MCF 10A (cell line): Measurements from ENCODE around the gene ARRDC1. TPM values are rescaled to one million over a fixed set of nuclear protein-coding genes. Genes with fewer than 3 reads are reported as not detected.

Experiments
- BruUV-seq: library from RNA; stranded (reverse); fragments of 400-500 nt; replicated peaks from 2 replicates; lab custom pipeline; 2021; lab: Mats Ljungman, UMichigan
- CTCF ChIA-PET: fragments of 300-600 bp; sonication (Branson Sonifier 250); formaldehyde crosslinking; extraction: SDS; loops from one replicate; lab custom pipeline; 2021; ENCODE audit warnings: antibody characterized with exemption, inconsistent platforms; lab: Yijun Ruan, JAX
- POLR2A ChIA-PET: fragments of 300-600, 350-650 bp; sonication (Branson Sonifier 250); formaldehyde crosslinking; extraction: SDS; loops from one replicate; lab custom pipeline; 2020; ENCODE audit warnings: antibody characterized with exemption, inconsistent platforms; lab: Yijun Ruan, JAX
- DNase-seq: peaks from one replicate; pipeline ENCODE4 v3.0.0-alpha.2; 2018; ENCODE audit not compliant: unreplicated experiment
- H3K27ac Mint-ChIP-seq: one replicate; pipeline ENCODE4 v1.8.0; 2022; ENCODE audit warnings: mild to moderate bottlenecking, low read depth, mixed read lengths; ENCODE audit not compliant: unreplicated experiment
- H3K27me3 Mint-ChIP-seq: one replicate; pipeline ENCODE4 v1.8.0; 2022; ENCODE audit warnings: mixed read lengths; ENCODE audit not compliant: insufficient read depth, unreplicated experiment
- H3K36me3 Mint-ChIP-seq: one replicate; pipeline ENCODE4 v1.8.0; 2022; ENCODE audit warnings: mild to moderate bottlenecking, moderate library complexity, mixed read lengths; ENCODE audit not compliant: insufficient read depth, unreplicated experiment
- H3K4me1 Mint-ChIP-seq: one replicate; pipeline ENCODE4 v1.8.0; 2022; ENCODE audit warnings: mixed read lengths; ENCODE audit not compliant: insufficient read depth, unreplicated experiment
- H3K4me3 Mint-ChIP-seq: one replicate; pipeline ENCODE4 v1.8.0; 2022; ENCODE audit warnings: mild to moderate bottlenecking, moderate library complexity, mixed read lengths; ENCODE audit not compliant: unreplicated experiment
- H3K9me3 Mint-ChIP-seq: one replicate; pipeline ENCODE4 v1.8.0; 2022; ENCODE audit warnings: mixed read lengths; ENCODE audit not compliant: unreplicated experiment
- intact Hi-C: fragments of 100-400 bp; cut with micrococcal nuclease; formaldehyde crosslinking; loops from 2 replicates; pipeline ENCODE4 v1.14.1; 2022
- total RNA-seq: library from RNA; stranded (reverse); gene quantifications from 2 replicates; pipeline ENCODE4 v1.2.3, GENCODE V29; 2022
- TF ChIP-seq, protein P1 (sequence below): fragments of 200-600 bp; IDR thresholded peaks from one replicate; pipeline ENCODE4 v1.8.0; 2022; ENCODE audit warnings: antibody characterized with exemption, mild to moderate bottlenecking; ENCODE audit not compliant: unreplicated experiment

Gene ARRDC1
- total RNA-seq, 1 experiment from 2014 or later, result 125 TPM

DNA sequence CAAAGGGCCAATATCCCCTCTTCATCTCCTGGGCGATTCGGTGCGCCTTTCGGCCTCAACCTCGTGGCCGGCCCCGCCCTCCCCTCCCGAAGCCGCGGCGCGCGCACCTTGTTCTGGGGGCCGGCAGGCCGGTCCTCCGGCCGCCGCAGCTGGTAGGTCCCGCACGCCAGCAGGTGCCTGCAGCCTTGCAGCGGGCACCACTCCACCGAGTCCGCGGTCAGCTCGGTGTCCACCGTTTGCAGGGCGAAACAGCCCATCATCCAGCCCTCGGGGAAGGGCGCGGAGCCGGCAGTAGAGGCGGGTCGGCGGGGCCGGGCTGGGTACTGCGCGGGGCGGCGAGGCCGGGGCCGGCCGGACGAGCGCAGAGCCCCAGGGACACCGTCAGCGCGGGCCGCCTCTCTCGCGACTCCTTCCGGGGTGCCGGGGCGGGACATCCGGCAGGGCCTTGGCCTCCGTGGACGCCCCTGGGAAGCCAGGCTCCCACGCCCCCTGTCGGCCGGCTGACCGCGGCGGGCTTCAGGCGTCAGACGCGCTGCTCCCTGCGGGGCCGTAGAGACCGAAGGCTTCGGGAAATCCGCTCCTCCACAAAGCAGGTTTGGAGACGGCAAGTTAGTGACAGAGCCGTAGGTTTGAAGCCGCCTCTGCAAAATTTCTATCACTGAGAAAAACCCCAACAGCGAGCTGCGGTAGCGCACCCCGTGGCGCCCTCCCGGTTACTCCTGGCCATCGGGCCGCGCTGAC is 26.8 kb upstream of the ARRDC1 start, which contains the start of gene DPH7:
Gene DPH7 (minus strand): TSS at position 408 of the 741 bp plus-strand sequence. CDS start 148 bp downstream, at position 260.
- no TSS peak for BruUV-seq
- Mint-ChIP-seq H3K27ac (peak within 1 kb of the TSS; percentile 88), H3K36me3 (peaks cover 47% of the 10 kb centered on the region), H3K27me3 (no peaks in the 10 kb centered on the region), H3K4me3 (peak within 1 kb of the TSS; percentile 81), H3K4me1 (peaks cover 8% of the 10 kb centered on the region), H3K9me3 (no peaks in the 10 kb centered on the region)
- POLR2A ChIA-PET, result interaction anchor here (0.9 to 5.5 kb wide), 10 partner anchors 9 to 42 kb away, joined by 3 to 64 read pairs (median 4); partner anchors contain the start of genes ARRDC1, EHMT1, MRPL41 and ZMYND19
- DNase-seq, result peak; percentile 92
- TF ChIP-seq, protein P1, sequence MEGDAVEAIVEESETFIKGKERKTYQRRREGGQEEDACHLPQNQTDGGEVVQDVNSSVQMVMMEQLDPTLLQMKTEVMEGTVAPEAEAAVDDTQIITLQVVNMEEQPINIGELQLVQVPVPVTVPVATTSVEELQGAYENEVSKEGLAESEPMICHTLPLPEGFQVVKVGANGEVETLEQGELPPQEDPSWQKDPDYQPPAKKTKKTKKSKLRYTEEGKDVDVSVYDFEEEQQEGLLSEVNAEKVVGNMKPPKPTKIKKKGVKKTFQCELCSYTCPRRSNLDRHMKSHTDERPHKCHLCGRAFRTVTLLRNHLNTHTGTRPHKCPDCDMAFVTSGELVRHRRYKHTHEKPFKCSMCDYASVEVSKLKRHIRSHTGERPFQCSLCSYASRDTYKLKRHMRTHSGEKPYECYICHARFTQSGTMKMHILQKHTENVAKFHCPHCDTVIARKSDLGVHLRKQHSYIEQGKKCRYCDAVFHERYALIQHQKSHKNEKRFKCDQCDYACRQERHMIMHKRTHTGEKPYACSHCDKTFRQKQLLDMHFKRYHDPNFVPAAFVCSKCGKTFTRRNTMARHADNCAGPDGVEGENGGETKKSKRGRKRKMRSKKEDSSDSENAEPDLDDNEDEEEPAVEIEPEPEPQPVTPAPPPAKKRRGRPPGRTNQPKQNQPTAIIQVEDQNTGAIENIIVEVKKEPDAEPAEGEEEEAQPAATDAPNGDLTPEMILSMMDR, result peak; percentile 87
- intact Hi-C loops, result loop anchor here (2.0 to 5.0 kb wide), 2 partner anchors 26 to 34 kb away; no protein-coding TSS in a partner anchor
- CTCF ChIA-PET, result interaction anchor here (0.6 to 4.1 kb wide), 16 partner anchors 9 to 317 kb away, joined by 3 to 34 read pairs (median 3); partner anchors contain the start of gene MRPL41

DNA sequence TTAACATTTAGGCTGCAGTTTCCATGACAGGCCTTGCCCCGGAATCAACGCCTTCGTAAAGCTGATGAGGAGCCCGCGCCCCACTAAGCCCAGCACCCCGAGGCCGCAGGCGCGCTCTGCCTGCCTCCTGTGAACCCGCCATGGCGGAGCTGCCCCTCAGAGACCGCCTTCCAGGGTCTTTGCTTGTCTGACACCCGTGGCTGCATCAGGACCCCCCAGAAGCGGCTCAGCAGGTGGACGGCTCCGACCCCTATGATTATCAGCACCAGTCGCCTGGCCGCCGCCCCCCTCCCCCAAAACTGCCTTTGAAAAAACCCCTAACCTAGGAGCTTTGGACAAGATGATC is 26.3 kb upstream of the ARRDC1 start:
- Mint-ChIP-seq H3K4me3 (peak overlapping the region; percentile 81), H3K27ac (peak overlapping the region; percentile 54), H3K4me1 (peaks cover 8% of the 10 kb centered on the region), H3K36me3 (peaks cover 41% of the 10 kb centered on the region), H3K9me3 (no peaks in the 10 kb centered on the region), H3K27me3 (no peaks in the 10 kb centered on the region)
- TF ChIP-seq, protein P1, result no peak
- CTCF ChIA-PET, result interaction anchor here (0.5 to 4.1 kb wide), 13 partner anchors 9 to 370 kb away, joined by 3 to 34 read pairs (median 4); partner anchors contain the start of gene MRPL41
- BruUV-seq, result no TSS peak
- POLR2A ChIA-PET, result interaction anchor here (0.9 to 5.5 kb wide), 8 partner anchors 10 to 42 kb away, joined by 3 to 64 read pairs (median 9); partner anchors contain the start of genes ARRDC1, EHMT1, MRPL41 and ZMYND19
- no peak for DNase-seq
- intact Hi-C loops, result loop anchor here (2.0 to 5.0 kb wide), 2 partner anchors 26 to 33 kb away; no protein-coding TSS in a partner anchor

DNA sequence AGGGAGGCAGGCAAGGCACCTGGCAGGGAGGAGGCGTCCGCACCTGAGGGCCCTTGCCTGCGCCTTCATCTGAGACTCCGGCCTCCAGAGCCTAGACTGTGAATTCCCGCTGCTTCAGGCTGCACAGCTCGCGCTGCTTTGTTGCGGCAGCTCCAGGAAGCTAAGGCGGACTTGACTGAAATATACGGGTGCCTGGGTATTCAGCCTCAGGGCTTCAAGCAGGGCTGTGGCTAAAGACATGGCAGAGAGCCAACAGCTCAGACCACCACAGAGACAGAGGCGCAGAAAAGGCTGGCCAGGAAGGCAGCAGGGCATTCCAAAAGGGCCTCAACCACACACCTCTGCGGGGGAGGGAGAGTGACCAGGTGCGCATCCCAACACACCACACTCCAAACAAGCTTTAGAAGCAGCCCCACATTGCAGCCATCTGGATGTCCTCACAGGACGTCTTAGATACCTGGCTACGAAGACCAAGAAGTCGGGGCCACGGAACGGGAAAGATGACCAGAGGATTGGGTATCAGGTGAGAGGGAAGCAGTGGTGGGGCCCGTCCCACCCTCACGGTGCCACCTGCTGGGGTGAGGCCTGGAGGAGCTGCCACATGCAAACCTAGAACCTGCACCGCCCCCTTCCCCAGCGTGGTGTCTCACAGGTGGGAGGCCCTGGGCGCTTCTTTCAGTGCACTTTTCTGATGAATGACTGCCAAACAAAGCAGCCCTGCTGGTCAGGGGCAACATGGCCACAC is 25.1 kb upstream of the ARRDC1 start:
- Mint-ChIP-seq H3K36me3 (peaks cover 30% of the 10 kb centered on the region), H3K27ac (no peak overlapping the region)

More for the DNA sequence above, 25.1 kb upstream of the ARRDC1 start:
- TF ChIP-seq, protein P1, result no peak
- TSS peak; percentile 35 for BruUV-seq
- Mint-ChIP-seq H3K4me3 (peak overlapping the region; percentile 81), H3K27me3 (no peaks in the 10 kb centered on the region), H3K4me1 (peaks cover 4% of the 10 kb centered on the region), H3K9me3 (no peaks in the 10 kb centered on the region)
- DNase-seq, result no peak
- ChIA-PET POLR2A (interaction anchor here (1.7 to 5.5 kb wide), 4 partner anchors 9 to 39 kb away, joined by 10 to 64 read pairs (median 13); partner anchors contain the start of genes EHMT1, MRPL41 and ZMYND19), CTCF (interaction anchor here (0.6 to 4.1 kb wide), 4 partner anchors 8 to 458 kb away, joined by 3 to 34 read pairs (median 4); no protein-coding TSS in a partner anchor)
- intact Hi-C loops, result no loop called here
